HG03095 (cell line): Measurements from ENCODE around the gene PDGFD.
A peak's percentile ranks its signal among the peaks of the same experiment; 100 is the strongest.

Source experiments
- ATAC-seq: cut with Tn5 transposase; IDR thresholded peaks from one replicate; pipeline ENCODE4 v1.9.1; 2021; ENCODE audit warnings: moderate library complexity; ENCODE audit not compliant: unreplicated experiment

Gene PDGFD

DNA sequence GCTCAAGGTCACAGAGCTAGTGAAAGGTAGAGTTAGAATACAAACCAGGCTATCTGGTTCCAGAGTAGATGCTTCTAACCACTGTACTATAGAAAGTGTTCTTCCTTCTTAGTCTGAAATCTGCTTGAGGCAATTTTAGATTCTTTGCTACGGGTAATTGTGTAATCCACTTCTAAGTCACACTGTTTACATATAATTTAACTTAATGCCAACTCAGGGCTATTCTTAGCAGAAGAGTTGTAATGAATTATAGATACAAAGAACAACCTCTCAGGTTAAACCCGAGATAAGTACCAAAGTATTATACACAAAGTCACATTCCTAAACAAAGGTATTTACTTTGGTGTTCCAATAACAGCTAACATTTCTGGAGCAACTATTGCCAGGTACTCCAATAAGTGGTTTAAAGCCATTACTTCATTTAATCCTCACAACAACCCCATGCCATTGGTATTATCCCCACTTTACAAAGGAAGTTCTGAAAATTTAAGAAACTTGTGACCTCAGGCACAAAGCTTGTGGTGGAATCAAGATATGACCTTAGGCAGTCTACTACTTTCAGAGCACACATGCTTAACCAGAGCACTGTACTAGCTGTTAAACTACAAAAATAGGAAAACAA, 158.6 kb downstream of the PDGFD start:
- no peak for ATAC-seq

DNA sequence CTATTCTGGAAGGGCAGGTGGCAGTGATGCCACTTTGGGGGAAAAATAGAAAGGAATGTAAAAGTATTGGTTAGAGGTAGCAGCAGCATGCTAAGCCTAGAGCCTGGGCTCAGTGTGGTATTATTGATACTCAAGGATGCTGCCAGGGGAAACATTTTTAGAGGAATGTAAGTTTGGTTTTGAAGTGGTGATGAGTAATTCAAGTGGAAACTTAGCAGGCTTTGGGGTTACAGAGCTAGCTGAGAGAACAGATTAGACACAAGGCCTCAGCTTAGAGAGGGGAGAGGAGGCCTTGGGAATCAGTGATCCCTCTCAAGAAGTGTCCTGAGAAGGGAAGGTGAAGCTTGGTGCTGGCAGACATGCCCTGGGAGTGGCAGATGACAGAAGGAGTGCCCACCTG, 160.5 kb downstream of the PDGFD start:
- ATAC-seq: no peak

DNA sequence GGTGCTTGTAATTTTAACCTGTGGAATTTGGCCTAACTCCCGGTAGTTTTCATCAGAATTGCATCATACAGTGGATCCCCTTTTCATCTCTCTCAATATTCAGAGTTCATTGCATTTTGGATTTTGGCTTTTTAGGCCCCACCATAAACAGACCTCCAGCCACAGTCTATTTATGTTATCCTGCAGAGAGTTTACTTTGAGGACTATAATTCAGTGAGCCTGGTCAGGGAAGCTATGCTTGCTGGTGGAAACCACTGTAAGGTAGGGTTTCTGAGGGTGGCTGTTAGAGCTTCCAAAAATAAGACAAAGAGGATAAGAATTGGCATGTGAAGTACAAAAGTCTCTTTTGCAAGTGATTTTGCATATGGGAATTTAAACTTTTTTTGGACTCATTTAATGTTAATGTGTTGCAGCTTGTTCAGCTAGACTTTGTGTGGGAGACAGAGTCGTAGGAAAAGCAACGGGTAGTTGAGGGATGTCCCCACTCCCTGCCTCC, 162.3 kb downstream of the PDGFD start:
- ATAC-seq: no peak

DNA sequence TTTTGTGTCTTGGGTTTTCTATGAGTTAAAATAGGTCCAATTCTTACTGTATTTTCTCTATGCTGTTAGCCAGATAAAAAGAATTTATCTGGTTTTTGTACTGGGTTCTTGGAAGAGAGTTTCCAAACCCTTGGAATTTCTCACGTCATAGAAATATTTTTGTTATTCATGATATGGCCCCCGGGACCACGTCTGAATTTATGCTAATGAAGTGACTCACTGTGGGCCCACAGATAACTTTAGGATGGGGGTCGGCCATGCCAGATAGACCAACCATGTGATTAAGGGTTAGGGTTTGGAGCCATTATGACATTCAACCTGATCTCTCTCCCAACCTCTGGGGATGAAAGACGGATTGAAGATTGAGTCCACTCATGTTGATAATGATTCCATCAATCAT, 163.1 kb downstream of the PDGFD start:
- ATAC-seq: no peak

DNA sequence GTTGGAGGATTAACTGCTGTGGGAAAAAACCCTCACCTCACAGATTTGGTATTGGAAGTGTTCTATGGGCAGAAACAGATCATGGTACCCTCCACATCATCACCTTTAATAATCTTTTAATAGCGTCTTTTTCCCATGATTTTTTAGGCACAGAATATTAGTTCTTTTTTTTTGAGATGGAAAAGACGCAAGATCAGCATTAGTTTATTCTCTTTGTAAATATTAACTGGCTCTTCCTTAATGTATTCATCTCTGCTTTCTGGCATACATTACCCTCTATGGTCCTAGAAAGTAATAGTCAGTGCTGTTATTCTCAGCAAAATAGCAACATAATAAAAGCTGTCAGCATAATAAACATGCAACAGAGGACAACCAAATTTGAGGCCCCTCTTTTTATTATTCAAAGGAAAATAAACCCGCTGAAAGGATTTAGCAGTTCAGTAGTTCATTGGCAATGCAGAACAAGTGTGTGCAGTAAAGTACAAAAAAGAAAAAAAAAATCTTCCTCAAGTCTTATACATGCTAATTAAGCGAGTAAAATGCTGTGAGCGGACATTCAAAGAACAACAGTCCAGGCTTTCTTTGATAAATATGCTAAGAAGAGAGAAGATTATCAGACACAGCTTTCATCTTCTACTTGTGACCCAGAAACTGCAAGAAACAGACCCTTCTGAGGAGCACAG, 165.0 kb downstream of the PDGFD start:
- ATAC-seq: no peak

DNA sequence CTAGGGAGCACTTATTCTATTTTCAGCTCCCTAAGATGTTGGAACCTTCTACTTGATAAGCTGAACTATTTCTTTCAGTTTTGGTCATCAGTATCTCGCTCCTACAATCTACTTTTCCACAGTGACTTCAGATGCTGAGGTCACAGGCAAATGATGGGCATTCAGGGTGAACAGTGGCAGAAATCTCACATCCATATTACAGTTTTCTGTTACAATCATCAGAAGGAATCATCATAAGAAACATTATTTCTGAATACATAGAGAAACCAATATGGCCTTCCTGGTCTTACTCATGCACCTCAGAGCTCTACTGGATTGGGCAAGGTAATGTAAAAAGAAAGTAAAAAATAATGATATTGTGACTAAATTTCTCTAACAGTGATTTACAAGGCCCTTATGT, 166.9 kb downstream of the PDGFD start:
- ATAC-seq: no peak

DNA sequence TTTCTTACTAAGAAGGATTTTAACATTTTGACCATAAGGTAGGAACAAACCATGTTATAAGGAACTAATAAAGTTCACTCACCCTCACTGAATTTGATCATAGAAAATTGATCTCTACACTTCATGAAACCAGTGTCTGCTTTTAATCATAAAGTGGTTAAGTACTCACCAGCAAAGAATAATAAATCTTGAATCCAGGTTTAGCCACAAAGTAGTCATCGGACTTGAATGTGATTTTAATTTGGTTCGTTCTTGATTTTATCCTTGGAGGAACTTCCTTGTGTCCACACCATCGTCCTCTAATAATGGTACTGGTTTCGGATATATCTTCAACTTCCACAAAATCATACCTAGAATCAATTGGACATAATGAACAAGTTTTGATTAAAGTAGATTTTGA, 168.1 kb downstream of the PDGFD start:
- ATAC-seq: no peak

DNA sequence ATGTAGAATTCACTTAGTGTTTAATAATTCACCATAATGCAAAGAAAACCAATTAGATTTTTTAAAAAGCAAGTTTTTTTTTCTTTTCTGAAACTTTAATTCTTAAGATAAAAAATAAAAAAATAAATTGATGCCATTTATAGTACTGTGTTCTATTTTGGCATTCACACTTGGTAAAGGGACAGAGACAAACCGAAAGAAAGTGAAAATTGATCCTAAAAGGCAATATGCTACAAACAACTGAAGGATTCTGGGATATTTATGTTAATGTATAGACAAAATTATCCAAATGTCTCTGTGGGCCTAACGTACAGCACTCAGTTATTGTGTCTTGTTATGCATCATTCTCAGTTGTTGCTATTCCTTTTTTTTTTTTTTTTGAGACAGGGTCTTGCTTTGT, 169.4 kb downstream of the PDGFD start:
- no peak for ATAC-seq

DNA sequence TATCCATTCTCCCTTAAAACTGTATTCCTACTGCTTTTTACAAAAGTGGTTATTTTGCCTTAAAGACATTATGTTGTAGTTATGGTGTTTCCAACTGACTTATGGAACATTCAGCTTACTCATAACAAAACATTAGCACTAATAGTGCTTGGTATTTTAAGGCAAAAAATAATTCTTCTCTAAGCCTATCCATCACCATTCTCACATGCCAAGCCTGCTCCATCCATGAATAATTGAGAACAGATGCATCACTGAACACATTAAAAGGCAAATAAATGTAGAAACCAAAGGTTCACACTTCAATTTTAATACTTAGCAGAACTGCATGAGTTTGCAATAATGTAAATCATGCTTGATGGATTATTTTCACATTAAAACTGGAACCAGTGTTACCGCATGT, 169.9 kb downstream of the PDGFD start:
- ATAC-seq: no peak

DNA sequence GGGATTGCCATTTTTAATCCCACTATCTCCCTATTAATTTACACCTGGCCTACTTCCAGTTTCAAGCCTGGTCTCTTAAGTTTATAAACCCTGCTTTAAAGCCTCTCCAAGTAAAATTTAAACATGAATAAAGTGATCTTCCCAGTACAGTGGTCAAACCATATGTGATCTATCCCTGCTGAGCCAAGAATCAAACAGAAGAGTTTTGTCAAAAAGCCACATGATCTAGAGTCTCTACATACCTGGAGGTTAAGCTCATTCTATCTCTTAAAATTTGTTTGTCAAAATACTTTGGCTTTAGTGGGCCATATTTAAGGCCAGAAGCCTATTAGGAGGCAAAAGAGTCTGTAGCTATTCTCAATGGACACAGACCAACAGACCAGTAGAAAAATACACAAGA, 170.4 kb downstream of the PDGFD start:
- ATAC-seq: no peak

DNA sequence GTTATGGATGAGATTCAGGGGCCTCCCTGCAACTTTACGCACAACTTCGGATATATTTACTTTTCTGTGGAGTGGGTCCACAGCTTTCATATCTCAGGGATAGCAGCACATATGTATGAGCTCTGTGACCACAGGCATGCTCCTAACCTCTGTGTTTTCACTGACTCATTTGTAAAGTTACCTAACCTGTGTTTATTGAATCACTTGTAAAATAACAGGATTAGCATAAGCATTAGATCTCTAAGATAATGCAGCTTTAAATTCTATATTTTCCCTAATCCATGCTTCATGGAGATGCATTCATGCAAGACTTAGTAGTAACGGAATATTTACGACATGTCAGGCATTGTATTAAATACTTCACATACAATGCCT, 175.4 kb downstream of the PDGFD start:
- no peak for ATAC-seq

DNA sequence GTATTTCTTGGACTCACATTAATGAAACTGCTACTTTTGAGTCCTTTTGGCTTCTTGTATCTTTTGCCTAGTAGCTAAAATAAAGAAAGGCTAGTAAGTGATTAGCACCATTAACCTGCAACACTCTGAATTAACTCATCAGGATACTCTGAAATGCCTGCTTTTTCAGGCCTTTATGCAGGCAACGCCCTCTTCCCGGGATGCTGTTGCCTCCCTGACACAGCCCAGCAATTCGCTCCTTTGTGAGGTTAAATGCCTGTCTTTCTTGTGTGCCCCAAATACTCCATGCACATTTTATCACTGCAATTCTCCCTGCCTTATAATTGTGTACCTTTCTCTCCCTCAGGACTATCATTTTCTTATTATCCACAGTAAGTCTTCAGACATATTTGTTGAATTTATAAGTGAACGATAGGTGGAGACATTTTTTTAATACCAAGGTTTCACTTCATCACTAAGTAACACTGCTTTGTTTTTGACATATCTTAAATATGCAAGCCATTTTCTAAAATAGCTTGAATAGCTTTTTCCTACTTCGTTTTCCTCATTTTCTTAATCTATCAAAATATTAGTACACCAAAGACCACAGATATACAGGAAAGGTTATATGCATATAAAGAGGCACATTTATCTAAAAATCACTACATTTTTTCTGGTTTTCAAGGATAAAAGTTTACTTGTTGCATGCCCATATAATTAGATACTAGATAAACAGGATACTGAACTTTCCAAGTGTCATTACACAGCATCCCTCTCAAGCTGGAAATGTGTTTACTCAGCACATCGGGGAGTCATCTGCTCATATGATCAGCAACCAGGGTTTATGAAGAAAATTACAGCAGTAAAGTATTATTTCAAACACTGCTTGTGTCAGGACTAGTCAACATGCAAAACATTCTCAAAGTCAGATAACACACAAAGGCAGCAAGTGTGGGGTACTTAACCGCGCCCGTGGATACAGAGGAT, 176.0 kb downstream of the PDGFD start:
- ATAC-seq: no peak

DNA sequence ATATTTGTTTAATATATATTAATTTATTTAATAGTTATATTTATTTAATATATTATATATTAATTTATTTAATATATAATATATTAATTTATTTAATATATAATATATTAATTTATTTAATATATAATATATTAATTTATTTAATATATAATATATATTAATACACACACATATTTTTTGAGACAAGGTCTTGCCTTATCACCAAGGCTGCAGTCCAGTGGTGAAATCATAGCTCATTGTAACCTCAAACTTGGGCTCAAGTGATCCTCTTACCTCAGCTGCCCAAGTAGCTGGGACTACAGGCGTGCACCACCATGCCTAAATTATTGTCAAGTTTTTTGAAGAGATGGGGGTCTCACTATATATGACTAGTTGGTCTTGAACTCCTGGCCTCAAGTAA, 178.9 kb downstream of the PDGFD start:
- ATAC-seq: no peak

DNA sequence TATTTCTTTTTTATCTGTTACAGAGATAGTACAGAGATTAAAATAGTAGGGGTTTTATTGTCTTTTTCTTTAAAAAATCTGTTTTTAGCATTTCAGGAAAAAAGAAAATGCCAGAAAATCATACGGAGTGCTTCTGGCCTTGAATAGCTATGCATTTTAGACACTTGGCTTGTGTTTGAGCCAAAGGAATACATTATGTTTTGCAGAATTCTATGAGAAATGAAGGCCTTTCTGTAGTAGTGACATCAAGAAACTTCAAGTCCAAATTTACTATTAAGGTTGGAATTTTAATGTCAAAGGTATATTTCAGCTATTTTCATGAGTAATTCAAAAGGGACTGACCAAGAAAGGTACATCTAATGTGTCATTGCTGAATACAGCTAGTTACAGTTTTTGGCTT, 183.8 kb downstream of the PDGFD start:
- no peak for ATAC-seq

DNA sequence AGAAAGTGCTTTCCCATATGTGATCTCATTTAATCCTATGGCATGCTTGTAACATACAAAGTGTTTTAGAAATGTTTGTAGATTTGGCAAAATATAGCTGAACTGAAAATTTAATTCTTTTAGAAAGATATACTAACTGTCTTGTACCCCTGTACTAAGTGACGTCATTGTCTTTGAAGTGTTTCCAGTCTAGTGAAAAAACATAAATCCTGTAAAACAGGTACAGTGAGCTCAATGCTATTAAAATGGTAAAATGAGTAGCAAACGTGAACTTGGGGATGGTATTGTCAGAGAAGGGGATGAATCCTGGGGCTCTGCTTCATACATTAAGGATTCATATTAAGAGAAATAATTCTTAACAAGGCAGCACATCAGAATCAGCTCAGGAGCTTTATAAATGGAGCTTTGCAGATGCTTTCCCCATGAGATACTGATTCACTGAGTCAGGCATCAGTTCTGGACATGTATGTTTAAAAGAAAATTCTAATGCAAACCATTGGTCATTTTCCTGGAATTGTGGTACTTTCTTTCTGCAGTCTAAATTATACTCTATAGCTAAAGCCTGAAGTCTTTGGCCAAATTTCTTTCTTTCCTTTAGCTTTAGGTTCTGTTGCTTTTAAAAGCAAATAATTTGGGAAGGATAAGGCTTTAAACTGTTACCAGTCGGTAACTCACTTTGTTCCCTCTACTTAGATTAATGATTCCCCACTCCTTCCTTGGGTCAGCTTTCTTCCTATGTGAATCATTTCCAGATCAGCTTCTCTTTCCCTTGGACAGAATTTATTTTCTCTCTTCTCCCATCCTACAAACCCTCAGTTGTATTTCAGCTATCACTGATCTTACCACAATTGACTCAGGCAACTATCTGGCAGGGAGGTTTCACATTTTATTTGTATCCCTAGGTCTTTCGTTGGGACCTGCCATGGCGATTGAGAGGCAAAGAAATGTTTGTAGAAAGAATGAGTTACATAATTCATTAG, 185.0 kb downstream of the PDGFD start:
- ATAC-seq: no peak

DNA sequence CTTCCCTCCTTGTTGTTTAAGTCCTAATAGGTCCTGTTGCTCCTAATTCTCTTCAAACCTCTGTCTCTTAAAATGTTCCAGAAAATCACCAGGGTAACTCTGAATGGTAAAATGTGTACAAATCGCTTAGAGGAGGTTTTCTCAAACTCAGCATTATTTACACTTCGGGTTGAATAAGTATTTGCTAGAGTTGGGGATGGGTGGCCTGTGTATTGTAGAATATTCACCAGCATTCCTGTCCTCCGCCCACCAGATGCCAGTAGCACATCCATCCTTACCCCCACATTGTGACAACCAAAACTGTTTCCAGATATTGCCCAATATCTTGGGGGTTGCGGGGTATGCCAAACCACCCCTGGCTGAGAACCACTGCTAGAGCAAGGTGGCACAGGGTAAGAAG, 191.9 kb downstream of the PDGFD start:
- ATAC-seq: no peak

DNA sequence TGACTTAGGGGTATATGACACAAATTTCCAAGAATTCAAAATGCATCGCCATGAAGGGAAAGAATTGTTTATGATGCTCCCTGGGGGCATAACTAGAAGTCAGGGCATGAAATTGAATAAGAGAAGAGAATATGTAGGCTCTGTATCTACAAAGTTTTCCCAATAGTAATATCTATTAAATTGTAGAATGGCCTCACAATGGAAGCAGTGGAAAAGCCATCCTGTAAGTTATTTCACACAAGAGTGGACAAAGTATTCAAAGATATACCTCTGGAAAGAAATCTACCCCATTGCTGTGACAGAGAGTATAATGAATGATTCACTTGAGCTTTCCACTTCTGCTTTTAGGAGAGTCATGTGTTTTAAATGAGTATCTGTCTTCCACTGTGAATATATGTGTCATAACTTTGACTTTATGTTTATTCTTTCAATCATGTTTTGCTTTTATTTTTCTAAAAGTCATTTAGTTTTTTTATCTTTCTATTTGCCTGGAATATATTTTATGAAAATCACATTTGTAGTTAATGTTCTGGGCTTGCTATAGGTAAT, 193.2 kb downstream of the PDGFD start:
- peak; percentile 97 for ATAC-seq

DNA sequence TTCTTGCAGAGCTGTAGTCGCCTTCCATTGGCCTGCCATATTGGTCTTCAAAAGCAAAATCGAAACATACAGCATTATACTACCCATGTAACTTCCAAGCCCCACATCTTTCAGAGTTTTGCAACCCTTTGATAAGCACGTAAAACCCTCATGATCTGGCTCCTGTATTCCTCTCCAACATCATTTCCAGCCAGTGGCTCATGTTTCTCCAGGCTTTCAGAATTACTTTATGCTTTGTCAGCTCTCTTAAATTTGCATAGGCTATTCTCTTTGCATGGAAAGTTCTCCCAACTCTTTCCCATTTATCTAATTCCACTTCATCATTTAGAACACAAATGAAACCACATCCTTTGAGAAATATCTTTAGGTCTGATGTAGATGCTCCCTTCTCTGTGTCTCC, 195.3 kb downstream of the PDGFD start:
- ATAC-seq: no peak

DNA sequence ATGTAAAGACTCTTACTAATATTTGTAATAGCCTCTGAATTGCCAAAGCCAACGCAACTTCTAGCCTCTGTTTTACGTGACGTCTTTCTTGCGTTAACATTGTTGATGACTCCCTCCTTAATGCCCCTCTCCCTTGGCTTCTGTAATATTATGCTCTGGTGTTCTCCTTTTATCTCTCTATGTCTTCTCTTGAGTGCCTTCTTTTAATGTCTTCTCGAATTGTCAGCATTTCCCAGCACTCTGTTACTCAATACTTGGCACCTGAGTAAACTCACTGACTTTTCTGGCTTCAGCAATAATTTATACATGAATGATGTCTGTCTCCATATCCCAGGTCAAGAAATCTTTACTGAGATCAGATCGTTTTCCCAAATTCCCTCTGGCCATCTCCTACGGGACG, 196.0 kb downstream of the PDGFD start:
- ATAC-seq: no peak

DNA sequence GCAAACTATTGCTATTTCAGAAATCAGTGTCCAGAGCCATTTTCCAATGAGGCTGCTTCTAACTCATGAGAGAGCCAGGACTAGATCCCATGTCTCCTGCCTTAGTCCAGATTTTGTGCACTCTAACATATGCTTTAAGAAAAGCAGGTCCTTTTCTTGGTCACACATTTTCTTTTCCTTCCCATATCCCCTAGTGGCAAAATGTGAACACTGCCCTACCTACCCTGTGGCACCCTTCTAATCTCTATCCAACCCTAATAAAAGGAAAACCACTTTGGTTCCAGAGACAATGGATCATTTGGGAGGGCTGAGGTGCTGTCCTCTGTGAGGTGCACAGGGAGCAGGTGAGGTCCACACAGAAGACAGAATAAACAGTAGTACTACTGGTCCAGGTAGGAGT, 199.6 kb downstream of the PDGFD start:
- ATAC-seq: no peak
